ENCODE measurements around the gene L3MBTL4.

L3MBTL4 gene

DNA sequence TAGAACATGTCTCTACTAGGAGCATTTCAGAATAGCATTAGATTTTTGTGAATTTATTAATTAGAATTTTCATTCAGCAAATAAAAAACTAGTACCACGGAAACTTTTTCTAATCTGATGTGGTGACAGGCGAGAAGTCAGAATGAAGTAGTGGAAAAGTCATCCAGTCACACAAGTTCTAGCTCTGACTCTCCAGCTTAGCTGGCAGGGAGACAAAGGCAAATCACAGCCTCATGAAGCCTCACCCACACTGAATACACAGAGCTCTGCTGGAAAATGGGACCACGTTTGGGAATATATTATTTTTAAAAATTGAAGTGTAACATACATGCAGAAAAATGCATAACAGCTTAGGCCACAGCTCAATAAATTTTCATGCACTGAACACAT, 86.1 kb downstream of the L3MBTL4 start:
- POLR2A ChIA-PET, result no interaction called here
- CTCF ChIA-PET, result interaction anchor here (0.8 to 1.2 kb wide), 3 partner anchors 9 to 32 kb away, joined by 3 read pairs; no protein-coding TSS in a partner anchor
- DNase-seq (ENCODE audit: extremely low spot score), result no peak
- TF ChIP-seq, protein P1, sequence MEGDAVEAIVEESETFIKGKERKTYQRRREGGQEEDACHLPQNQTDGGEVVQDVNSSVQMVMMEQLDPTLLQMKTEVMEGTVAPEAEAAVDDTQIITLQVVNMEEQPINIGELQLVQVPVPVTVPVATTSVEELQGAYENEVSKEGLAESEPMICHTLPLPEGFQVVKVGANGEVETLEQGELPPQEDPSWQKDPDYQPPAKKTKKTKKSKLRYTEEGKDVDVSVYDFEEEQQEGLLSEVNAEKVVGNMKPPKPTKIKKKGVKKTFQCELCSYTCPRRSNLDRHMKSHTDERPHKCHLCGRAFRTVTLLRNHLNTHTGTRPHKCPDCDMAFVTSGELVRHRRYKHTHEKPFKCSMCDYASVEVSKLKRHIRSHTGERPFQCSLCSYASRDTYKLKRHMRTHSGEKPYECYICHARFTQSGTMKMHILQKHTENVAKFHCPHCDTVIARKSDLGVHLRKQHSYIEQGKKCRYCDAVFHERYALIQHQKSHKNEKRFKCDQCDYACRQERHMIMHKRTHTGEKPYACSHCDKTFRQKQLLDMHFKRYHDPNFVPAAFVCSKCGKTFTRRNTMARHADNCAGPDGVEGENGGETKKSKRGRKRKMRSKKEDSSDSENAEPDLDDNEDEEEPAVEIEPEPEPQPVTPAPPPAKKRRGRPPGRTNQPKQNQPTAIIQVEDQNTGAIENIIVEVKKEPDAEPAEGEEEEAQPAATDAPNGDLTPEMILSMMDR (IDR thresholded peaks at IDR 0.05; ENCODE audit: control extremely low read depth, extremely low read depth, low read depth, missing control alignments), result no peak

DNA sequence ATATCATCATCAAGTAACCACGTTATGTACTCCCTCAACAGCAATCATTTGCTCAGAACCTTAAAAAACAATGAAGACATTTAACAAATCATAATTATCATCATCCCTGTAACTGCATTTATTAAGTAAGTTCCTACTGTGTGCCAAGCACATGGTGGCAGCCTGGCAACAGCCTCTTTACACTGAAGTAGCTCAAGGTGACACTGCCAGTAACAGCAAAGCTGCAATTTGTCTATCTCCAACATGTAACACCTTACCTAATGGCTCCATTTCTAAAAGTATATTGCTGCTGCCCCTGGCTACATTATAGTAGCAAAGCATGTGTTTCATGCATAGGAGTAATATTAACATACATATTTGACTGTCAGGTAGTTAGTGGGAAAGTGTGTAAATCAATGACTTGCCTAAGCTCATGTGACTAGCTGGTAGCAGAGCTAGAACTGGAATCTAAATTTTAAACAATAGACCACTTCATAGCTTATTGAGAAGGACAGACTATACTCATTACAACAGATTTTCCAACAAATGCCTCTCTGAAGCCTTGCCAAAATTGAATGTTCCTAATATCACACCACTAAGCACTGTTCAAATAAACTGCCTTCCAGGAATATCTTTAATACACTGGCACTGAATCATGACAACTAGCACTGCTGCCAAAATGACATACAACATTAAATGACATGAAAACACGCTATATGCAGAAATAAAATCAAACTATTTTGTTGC, 86.7 kb downstream of the L3MBTL4 start:
- TF ChIP-seq, protein P1 (IDR thresholded peaks at IDR 0.05; ENCODE audit: control extremely low read depth, extremely low read depth, low read depth, missing control alignments), result no peak
- ChIA-PET CTCF (interaction anchor here (0.8 to 1.2 kb wide), 4 partner anchors 9 to 33 kb away, joined by 3 to 4 read pairs (median 3); no protein-coding TSS in a partner anchor), POLR2A (no interaction called here)
- no peak for DNase-seq (ENCODE audit: extremely low spot score)

DNA sequence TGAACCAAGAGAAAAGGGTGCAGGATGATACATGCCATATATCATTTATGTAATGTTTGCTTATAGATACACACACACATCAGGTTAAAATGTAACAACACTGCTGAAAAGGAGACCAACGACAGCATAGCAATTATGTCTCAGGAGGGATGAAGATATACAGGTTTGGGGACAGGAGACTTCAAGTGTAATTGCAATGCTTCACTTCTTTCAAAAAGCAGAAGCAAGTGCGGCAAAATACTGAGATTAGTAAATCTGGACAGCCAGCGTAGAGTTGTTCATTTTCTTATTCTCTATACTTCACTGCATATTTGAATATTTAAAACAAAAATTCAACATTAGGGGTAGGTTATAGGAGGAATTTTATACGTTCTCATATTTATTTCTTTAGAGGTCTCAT, 87.2 kb downstream of the L3MBTL4 start:
- TF ChIP-seq, protein P1 (IDR thresholded peaks at IDR 0.05; ENCODE audit: control extremely low read depth, extremely low read depth, low read depth, missing control alignments), result no peak
- no peak for DNase-seq (ENCODE audit: extremely low spot score)
- CTCF ChIA-PET, result interaction anchor here (1.1 kb wide), 2 partner anchors 10 to 24 kb away, joined by 3 to 4 read pairs; no protein-coding TSS in a partner anchor
- POLR2A ChIA-PET, result no interaction called here

DNA sequence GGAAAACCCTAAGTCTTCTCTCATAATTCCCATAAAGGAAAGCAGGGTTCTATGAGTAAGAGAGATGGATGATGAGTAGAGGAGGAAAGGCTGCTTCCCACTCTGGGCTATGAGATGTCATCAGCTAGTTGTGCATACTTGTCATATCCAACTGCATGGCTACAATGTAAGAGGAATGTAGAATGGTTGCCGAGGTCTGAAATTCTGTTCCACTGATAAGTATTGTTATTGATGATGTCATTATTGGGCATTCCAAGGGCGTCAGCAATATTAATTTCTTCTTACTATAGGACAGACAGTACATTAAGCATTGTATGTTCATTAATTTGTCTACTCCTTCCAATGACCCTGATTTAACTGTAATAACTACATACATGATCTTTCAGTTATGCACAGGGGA, 88.1 kb downstream of the L3MBTL4 start:
- no peak for DNase-seq (ENCODE audit: extremely low spot score)
- POLR2A ChIA-PET, result no interaction called here
- TF ChIP-seq, protein P1 (IDR thresholded peaks at IDR 0.05; ENCODE audit: control extremely low read depth, extremely low read depth, low read depth, missing control alignments), result no peak
- CTCF ChIA-PET, result interaction anchor here (1.1 kb wide), 1 partner anchor 11 kb away, joined by 3 read pairs; no protein-coding TSS in a partner anchor

DNA sequence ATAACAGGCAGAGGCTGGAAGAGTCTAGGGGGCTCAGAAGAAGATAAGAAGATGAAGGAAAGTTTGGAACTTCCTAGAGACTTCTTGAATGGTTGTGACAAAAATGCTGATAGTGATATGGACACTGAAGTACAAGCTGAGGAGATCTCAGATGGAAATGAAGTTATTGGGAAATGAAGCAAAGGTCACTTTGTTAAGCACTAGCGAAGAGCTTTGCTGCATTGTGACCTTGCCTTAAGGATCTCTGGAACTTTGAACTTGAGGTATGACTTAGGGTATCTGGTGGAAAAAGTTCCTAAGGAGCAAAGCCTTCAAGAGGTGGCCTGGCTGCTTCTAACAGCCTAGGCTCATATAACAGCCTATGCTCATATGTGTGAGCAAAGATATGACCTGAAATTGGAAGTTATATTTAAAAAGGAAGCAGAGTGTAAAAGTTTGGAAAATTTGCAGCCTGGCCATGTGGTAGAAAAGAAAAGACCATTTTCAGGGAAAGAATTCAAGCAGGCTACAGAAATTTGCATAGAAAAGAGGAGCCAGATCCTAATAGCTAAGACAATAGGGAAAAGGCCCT, 91.3 kb downstream of the L3MBTL4 start:
- DNase-seq (ENCODE audit: extremely low spot score), result no peak
- TF ChIP-seq, protein P1 (IDR thresholded peaks at IDR 0.05; ENCODE audit: control extremely low read depth, extremely low read depth, low read depth, missing control alignments), result no peak
- POLR2A ChIA-PET, result no interaction called here
- CTCF ChIA-PET, result interaction anchor here (1.2 to 2.9 kb wide), 2 partner anchors 11 to 104 kb away, joined by 3 to 8 read pairs; no protein-coding TSS in a partner anchor

DNA sequence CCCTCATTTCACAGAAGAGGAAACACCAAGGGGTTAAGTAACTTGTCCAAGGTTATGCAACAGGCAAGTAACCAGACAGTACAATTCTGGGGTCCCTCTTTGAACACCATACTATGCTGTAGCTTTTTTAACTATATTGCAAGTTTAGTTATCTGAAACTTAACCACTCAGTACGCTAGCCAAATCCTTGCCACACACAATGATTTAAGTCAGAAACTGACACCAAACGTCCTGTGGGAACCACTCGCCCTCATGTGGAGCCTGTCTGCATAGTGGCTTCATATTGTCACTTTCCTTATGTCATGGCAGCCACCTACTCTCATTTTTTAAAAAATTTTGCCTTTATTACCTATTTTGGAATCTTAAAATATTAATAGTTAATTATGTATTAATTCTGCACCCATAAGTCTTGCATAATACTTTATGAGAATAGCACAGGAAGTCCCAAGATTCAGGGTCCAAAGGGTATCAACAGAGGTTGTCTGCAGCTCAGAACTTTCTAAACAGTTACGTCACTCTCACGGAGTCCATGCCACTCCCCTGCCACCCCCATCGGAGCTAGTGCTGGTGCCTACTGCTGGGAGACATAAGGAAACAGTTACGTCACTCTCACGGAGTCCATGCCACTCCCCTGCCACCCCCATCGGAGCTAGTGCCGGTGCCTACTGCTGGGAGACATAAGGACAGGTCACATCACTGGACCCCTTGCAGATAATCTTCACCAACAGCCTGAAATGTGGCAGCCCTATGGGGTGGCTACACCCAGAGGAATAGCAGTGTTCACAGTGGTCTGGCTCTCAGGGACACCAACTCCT, 99.0 kb downstream of the L3MBTL4 start:
- CTCF ChIA-PET, result interaction anchor here (1.2 to 1.7 kb wide), 2 partner anchors 10 to 12 kb away, joined by 3 to 6 read pairs; no protein-coding TSS in a partner anchor
- POLR2A ChIA-PET, result no interaction called here
- no peak for DNase-seq (ENCODE audit: extremely low spot score)
- TF ChIP-seq, protein P1 (IDR thresholded peaks at IDR 0.05; ENCODE audit: control extremely low read depth, extremely low read depth, low read depth, missing control alignments), result peak; percentile 15
